T-helper 2 cell (primary cell): ENCODE measurements around the gene NSFL1C.

Source experiments
- DNase-seq, 5 experiments: peaks; one replicate each; pipeline versions ENCODE4 v3.0.0 to v3.0.0-alpha.2; 2012 to 2022

NSFL1C gene

DNA sequence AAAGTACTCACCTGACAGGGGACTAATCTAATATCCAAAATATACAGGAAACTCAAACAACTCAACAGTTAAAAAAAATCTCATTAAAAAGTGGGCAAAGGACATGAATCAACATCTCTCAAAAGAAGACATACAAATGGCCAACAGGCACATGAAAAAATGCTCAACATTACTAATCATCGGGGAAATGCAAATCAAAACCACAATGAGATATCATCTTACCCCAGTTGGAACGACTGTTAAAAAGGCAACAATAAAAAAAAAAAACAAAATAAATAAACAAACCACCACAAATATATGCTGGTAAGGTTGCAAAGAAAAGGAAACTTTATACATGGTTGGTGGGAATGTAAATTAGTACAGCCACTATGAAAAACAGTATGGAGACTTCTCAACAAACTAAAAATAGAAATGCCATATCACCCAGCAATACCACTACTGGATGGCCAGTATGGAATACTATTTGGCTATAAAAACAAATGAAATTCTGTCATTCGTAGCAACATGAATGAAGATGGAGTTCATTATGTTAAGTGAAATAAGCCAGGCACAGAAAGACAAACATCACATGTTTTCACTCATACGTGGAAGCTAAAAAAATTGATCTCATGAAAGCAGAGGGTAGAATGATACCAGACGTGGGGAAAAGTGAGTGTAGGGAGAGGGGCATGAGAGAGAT, 17.9 kb upstream of the NSFL1C start:
- DNase-seq, result peak in 1 of 5 experiments; percentile 19

GRCh38 chr20:1479831-1480595, 13.4 kb upstream of the NSFL1C start:
- DNase-seq, result no peak

GRCh38 chr20:1478566-1478965, 11.9 kb upstream of the NSFL1C start:
- no peak for DNase-seq

GRCh38 chr20:1477896-1478490, 11.3 kb upstream of the NSFL1C start:
- no peak for DNase-seq

DNA sequence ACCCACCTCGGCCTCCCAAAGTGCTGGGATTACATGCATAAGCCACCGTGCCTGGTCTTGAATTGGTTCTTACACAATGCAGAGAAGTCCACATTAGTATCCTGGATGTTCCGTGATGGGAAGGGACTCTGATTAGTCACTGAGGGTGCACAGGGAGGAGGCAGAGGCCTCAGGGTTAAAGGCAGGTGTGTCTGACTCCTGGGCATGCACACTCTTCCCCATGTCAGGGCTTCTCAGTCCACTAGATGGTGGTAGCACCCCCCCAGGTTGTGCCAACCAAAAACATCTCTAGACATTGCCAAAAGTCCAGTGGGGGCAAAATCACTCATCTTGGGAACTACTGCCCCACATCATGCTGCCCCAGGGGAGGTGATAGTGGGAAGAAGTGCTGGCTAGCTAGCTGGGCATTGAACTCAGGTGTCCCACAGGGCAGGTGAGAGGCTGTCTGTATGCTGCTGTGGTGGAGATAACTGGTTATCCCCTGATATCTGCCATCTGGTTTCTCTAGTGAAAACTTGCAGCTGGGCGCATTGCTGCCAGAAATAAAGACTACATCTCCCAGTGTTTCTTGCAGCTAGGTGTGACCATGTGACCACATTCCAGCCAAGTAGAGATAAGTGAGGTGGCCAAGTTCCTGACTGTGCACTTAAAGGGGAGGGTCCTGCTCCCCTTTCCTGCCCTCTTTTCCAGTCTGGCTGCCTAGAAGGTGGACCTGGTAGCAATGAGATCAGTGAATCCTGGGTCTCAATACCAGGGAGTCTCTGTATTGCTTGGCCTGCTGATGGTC, 8.4 kb upstream of the NSFL1C start:
- DNase-seq, result no peak

DNA sequence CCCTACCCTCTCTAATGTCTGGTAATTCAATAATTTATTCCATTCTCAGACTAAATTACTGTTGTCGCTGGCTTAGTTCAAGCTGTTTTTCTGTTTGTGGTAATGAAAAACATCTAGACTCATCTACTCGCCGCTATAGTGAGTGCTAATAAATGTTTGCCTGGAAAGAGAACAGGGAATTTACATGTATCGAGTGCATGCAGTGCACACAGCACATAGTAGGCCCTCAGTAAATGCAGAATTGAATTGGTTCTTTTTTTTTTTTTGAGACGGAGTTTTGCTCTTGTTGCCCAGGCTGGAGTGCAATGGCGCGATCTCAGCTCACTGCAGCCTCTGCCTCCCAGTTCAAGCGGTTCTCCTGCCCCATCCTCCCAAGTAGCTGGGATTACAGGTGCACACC, 7.7 kb upstream of the NSFL1C start:
- DNase-seq, result no peak

GRCh38 chr20:1473246-1474220, 6.9 kb upstream of the NSFL1C start:
- no peak for DNase-seq

GRCh38 chr20:1472556-1473245, 6.1 kb upstream of the NSFL1C start:
- no peak for DNase-seq

- DNase-seq, result no peak
Measured at GRCh38 chr20:1471242-1471641, 4.6 kb upstream of the NSFL1C start.

- peak in 1 of 5 experiments; percentile 23 for DNase-seq
Measured at GRCh38 chr20:1469925-1470571, 3.4 kb upstream of the NSFL1C start.

DNA sequence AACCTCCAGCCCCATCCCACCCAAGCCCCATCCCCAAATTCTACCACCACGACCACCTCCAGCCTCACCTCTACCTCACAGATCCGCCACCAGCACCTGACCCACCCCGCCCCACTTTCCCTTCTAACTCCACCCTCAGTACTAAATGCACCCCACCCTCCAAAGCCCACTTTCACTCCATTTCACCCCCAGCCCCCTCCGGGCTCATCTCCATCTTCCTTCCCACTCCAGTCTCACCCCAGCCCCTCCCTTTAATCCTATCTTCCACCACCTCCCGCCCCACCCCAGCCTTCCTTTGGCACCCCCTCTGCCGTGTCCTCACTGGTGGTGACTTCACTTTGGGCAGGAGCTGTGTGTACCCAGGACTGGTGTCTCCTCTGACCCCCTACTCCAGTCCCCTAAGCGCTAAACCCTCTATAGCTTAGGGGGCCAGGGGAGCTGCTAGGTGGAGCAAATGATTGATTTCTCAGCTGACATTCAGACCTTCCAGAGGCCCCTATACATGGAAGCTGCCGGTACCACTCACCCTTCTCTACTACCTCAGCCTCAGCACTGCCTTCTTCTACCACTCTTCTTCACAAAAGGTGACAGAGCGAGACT, 2.8 kb upstream of the NSFL1C start:
- no peak for DNase-seq

- no peak for DNase-seq
Measured at GRCh38 chr20:1468117-1468624, 1.5 kb upstream of the NSFL1C start.

- no peak for DNase-seq
Measured at GRCh38 chr20:1467355-1468116, 887 bp upstream of the NSFL1C start.

DNA sequence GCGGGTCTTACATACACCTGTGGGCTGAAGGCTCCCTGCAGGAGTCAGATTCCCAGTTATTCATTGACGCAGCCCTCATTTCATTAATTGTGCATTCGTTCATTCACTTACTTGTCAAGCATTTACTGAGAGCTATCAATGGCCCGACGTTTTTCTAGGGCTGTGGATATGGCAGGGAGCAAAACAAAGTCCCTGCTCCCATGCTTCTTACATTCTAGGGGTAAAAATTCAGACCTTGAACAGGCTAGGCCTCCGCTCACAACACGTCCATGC, 369 bp upstream of the NSFL1C start:
- no peak for DNase-seq

- no peak for DNase-seq
Measured at GRCh38 chr20:1465470-1466210, 1.0 kb downstream of the NSFL1C start.

- DNase-seq, result no peak
Measured at GRCh38 chr20:1463971-1464570, 2.6 kb downstream of the NSFL1C start.

DNA sequence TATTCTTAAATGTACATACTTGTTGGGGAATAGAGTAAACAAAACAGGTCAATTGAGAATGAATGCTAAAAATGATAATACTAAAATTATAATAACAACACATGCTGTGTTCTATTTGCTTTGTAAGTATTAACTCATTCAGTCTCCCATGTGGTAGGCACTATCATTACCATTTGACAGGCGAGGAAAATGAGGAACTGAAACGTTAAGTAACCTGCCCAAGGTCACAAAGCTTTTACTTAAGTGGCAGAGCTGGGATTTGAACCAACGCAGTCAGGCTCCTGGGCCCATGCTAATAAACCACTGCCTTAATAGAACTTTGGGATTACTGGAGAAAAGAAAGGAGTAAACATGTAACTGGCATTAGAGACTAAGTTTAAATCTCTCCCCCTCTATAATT, 3.8 kb downstream of the NSFL1C start:
- DNase-seq, result no peak

GRCh38 chr20:1462001-1462400, 4.6 kb downstream of the NSFL1C start:
- no peak for DNase-seq
